Hypothalamus (tissue), 51 donors: ENCODE measurements around the gene CAMK2A.

Experiments
- DNase-seq, 51 donors: peaks; one replicate each; lab custom pipeline; 2025; lab: John Stamatoyannopoulos, UW

CAMK2A gene

DNA sequence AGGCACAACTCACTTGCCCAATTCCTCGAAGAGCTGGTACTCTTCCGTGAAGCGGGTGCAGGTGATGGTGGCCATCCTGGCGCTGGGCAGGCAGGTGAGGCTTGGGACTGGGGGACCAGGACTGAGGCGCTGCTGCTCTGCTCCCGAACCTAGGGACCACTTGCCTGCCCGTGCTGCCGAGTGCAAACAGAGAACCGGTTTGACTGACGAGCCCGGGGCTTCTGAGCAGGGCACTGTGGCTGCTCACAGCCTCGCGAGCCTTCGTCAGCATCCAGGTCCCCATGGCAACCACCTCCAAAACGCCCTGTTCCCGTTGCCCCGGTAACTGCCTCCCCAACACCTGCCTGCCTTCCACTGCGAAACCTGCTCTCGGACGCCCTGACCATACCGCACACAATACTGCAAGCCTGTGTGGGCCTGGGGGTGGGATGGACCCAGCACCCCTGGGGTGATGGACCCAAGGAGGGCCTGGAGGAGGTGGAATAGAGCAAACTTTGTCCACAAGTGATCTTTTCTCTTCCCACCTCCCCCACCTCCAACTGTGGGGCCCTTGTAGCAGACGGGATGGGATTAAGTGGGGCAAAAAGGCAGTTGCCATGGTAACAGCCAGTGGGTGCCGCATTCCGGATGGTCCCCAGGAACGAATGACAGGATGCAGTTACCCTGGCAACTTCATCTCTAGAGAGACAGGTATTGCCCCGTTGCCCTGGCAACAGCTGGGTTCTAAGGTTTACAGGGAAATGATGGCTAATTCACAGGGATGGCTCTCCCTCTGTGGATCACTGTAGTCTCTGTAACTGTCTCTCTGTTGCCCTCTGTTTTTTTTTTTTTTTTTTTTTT lies at the start of gene CAMK2A:
TSS of gene CAMK2A (minus strand) at position 223 of the 840 bp plus-strand sequence. CDS start at position 75, 148 bp downstream.
- peak in 32 of 51 donors; percentile 12 to 92 (median 58) for DNase-seq

DNA sequence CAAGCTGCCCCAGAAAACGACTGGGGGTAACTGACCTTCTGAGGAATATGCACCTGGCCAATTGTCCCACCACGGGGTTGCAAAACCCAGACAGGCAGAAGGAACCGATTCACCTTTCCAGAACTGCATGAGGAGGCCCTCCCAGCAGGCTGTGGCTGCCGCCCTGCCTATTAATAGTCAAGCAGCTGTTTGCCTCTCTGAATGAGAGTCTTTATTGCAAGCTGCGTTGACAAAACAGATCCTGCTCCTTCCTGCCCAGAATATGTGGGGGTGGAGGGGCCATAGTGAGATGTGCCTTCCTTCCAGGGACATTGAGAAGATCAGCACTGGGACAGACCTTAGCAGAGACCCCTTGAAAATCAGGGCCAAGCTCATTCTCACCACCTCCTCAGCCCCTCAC lies 49.6 kb upstream of the CAMK2A start:
- peak in 27 of 51 donors; percentile 12 to 70 (median 38) for DNase-seq

DNA sequence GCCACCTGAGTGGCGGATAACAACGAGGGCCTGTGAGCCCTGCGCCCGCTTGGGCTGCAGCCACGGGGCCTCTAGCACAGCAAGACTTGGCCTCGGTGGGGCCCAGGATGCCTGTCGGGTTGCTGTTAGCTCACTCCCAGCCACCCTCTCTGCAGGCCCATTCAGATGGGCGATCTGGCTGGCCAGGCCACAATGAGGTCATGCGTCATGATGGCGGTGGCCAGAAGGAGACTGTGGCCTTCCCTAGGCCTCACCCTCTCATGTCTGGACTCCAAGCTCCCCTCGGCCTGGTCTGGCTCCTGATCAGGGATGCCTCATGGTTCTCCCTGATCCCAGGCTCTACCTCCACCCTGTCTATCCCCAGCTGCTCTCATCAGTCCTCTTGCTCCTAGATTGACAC lies 49.0 kb upstream of the CAMK2A start:
- peak in 11 of 51 donors; percentile 8 to 52 (median 25) for DNase-seq

DNA sequence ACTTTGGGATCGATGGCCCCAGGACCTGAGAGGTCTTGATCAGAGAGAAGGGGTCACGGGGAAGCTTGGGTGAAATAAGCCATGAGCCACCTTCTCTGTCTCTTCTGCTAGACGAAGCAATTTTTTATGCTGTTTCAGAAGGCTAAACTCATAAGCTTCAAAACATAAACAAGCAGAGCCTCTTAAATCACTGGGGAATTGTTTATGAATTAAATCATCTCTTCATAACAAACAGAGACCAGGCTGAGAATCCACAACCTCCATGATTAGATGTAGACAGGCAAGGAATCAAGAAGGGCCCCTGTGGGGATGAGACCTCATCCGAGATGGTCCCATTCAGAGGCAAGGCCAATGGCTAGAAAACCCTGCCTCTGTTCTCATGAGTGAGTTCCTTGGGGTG lies 46.2 kb upstream of the CAMK2A start:
- DNase-seq = no peak

DNA sequence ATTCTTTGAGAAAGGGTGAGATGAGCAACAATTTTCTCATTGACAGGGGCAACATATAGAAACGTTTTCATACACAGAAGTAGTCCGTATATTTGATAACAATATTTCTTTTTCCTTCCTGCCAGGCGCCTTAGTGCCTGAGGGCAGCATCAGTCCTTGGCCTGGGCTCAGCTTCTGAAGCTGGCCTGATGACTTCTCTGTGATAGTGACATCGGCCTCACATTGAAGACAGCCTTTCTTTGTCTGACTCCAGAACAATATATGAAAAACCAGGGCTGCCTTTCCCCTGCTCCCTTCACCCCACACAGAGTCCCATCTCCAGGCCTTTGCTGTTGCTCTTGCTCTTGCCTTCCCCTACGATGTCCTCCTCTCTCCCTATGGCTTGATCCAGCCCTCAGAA lies 43.8 kb upstream of the CAMK2A start:
- peak in 17 of 51 donors; percentile 18 to 57 (median 27) for DNase-seq

DNA sequence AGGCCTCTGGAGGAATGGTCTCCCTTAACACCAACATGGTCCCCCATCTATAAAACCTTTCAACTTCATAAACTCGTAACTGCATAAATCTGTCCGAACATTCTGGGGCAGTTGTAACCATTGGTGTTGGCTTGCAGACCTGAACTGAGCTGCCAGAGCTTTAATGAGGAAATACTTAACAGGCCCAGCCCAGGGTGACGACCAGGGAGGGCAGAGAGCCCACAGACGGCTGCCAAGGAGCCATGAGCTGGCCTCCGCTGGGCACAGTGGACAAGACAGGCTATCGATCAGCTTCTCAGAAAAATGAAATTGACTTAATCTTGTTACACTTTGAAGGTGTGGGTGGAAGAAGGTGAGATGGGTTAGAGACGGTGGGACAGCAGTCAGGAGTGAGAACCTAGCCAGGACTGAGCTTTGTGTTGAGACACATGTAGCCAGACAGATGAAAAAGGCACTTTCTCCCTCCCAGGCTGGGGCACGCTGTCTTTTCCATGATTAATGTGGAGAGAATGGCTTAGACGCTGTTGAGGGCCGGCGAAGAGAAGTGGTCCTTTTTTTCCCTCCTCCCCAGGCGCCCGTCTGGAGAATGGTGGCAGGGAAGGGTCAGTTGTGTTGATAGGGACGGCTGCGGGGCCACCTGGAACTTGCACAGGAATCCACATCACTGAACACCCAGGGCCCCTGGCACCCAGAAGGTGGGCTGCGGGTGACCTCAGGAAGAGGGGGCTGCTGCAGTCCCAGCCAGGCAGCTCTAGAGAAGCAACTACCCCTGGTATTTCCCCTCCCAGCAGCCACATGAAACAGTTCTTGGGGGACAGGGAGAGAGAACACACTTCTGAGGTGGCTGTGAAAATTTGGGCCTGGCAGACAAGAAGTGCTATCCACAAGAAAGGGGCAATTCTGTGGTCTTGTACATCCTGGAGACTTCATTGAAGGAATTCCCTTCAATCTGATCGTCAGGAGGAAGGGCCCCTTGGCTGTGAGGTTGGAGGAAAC lies 40.6 kb upstream of the CAMK2A start:
- peak in 2 of 51 donors; percentile 10 to 14 for DNase-seq

DNA sequence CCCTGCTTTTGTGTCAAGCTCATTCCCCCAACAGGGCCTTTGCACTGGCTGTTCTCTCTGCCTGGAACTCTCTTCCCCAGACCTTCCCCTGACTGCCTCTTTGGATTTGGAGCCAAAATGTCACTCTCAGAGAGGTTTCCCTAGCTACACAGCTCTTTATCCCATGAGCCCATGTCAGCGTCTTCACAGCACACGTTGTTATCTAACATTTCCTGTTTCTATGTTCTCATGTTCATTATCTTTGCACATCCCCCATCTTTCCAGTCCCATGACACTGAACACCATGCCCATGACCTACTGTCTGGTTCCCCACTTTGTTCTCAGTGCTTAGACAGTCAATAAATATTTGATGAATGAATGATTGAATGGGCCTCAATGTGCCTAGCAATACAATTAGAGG lies 39.5 kb upstream of the CAMK2A start:
- DNase-seq = no peak

DNA sequence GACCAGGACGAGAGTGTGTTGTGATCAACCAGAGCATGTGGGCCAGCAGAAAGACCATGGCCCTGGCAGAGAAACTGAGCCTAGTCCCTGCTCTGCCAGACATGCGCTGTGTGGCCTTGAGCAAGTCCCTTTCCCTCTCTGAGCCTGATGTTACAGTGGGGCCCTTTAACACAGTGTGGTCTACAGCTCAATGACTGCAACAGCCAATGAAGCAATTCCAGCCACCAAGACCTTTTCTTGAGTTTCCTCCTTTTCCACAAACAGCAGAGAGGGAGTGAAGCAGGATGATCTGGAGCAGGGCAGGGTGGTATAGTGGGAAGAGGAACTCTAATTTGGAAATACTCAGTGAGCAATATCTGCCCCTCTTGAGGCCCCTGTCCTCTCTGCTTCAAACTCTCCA lies 38.9 kb upstream of the CAMK2A start:
- DNase-seq = no peak

DNA sequence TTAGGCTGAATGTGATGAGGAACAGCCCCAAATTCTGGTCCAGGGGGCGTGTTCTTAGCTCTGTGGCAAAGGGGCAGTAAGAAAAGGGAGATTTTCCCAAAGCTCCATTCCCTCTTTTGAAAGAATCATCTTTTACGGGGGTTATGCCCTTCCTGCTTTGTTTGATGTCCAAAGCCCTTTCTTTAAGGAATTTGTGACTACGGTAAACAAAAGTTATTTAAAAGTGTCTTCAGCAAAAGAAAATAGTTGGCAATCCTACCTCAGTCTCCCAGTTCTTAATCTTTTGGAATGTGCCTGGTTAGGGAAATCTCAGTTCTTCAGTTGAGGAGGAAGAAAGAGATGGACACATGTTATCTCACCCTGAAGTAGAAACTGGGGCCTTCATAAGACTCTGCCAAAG lies 37.6 kb upstream of the CAMK2A start:
- DNase-seq = no peak

DNA sequence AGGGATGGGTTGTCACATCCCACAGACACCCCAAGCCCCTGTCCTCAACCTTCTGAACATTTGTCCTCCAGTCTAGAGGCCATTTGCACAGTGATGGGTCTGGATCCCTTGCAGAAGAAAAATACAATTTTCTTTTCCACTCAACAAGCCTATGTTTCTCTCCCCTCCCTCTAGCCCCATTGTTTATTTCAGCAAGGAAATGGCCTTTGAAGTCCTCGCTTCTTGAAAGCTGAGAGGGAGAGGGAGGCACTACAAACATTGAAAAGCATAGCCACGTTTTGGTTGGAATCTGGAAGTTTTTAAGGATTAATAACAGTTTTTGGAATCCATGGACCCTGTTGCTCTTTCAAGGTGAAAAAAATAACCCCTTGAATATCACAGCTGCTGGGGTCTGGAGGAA lies 37.1 kb upstream of the CAMK2A start:
- no peak for DNase-seq

DNA sequence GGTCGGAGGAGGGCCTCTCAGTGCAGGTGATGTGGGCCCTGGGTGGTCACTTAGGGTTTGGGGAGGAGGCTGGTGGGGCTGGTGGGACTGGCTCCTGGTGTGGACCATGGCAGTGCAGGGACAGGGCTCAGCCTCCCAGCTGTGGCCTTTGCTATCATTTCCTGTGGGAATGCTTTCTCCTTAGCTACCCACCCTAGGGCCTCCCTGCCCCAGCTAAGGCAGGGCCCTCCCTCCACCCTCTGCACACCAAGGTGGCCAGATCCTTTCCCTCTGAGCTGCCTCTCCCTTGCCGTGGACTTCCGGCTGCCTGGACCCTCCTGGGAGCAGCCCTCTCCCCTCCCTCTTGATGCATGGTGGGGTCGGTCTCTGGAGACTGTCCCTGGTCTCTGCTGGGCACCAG lies 35.9 kb upstream of the CAMK2A start:
- DNase-seq = no peak

DNA sequence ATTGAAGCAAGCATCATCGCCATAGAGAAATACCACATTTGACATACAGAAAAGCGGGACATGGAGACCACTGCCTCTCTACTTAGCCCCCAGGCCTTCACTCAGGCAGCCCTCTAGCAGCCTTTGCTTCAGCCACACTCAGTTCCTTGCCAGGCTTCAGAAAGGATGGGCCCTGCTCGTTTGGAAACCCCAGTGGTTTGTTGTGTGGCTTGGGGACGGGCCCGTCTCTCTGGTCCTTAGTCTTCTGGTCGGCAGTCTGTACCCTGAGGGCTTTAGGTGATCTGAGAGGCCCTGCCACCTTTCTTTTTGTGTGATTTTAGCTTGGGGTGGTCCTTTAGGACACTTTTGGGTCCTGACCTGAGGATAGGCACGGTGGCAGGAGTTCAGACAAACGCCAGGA lies 34.2 kb upstream of the CAMK2A start:
- DNase-seq = no peak

DNA sequence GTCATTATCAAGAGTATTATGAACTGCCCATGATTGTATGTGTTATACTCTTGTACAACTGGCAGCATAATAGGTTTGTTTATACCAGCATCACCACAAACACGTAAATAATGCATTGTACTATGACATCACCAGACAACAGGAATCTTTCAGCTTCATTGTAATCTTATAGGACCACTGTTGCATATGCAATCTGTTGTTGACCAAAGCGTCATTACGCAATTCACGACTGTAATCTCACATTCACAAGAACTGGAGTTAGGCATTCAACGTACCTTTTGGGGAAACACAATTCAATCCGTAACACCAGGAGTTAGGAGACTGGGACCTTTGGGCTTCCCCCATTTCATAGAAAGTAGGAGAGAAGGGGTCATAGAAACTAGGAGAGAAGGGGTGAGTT lies 33.5 kb upstream of the CAMK2A start:
- DNase-seq = no peak

DNA sequence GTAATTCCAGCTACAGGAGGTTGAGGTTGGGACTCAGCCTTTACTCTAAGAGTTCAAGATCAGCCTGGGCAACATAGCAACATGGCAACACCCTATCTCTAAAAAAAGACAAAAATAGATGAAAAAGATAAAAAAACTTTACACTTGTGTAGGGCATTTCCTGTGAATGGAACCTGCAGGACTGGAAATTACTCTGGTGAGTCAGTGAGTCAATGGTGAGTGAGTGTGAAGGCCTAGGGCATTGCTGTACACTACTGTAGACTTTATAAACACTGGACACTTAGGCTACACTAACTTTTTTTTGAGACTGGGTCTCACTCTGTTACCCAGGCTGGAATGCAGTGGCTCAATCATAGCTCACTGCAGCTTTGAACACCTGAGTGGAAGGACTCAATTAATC lies 32.6 kb upstream of the CAMK2A start:
- DNase-seq = no peak

DNA sequence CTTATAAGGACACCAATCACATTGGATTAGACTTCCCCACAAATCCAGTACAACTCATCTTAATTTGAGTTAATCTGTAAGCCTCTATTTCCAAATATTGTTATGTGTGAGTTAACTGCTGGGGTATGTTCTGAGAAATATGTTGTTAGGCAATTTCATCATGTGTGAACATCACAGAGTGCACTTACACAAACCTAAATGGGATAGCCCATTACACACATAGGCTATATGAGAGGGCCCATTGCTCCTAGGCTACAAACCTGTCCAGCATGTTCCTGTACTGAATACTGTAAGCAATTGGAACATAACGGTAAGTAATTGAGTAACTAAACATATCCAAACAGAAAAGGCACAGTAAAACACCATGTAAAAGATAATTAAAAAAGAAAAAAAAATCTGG lies 32.2 kb upstream of the CAMK2A start:
- no peak for DNase-seq

DNA sequence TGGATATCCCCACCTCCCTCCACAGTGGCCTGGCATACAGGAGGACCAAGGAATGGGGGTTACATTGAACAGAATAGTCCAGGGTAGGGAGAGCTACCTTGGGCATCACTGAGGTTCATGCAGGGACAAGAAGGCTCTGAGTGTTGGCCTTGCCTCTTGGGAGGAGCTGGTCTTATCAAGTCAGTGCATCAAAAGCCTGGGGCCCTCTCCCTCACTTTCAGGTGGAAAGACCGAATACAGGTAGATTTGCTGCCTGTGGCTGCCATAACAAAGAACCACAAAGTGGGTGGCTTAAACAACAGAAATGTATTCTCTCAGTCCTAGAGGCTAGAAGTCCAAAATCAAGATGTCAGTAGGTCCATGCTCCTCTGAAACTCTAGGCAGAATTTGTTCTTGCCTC lies 31.6 kb upstream of the CAMK2A start:
- DNase-seq = no peak

DNA sequence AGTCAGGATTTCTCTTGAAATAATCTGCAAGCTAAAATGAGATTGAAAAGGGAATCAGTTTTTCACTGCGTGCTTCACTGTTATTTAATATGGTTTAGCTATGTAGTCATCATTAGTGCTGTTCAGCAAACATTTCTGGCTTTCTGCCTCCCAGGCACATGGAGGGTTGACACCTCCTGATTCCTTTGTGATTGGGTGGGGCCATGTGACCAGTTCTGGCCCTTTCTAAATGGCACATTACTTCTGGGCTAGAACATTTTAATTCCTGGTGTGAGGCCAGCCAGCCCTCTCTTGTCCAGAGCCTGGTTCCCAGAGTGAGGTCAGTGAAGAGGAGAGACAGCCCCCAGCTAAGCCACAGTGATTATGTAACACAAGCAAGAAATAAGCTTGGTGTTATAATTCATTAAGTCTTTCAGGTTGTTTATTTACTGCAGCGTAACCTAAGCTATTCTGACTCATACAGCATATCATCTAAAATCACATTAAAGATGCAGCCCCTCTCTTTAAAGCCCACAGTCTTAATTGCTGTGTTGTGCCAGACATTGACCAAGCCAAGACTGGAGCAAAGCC lies 30.6 kb upstream of the CAMK2A start:
- peak in 40 of 51 donors; percentile 19 to 85 (median 64) for DNase-seq

DNA sequence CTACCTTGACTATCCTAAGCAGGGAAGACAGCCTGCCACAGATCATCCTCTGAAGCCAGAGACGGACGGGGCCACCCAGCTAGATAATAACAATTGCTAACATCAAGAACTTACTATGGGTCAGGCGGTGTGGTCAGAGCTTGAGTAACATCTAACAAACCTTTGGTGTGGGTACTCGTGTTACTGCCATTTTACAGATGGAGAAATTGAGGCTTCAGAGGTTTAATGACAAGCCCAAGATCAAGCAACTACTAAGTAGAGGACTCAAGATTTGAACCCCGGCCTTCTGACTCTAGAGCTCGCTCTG lies 29.9 kb upstream of the CAMK2A start:
- no peak for DNase-seq

DNA sequence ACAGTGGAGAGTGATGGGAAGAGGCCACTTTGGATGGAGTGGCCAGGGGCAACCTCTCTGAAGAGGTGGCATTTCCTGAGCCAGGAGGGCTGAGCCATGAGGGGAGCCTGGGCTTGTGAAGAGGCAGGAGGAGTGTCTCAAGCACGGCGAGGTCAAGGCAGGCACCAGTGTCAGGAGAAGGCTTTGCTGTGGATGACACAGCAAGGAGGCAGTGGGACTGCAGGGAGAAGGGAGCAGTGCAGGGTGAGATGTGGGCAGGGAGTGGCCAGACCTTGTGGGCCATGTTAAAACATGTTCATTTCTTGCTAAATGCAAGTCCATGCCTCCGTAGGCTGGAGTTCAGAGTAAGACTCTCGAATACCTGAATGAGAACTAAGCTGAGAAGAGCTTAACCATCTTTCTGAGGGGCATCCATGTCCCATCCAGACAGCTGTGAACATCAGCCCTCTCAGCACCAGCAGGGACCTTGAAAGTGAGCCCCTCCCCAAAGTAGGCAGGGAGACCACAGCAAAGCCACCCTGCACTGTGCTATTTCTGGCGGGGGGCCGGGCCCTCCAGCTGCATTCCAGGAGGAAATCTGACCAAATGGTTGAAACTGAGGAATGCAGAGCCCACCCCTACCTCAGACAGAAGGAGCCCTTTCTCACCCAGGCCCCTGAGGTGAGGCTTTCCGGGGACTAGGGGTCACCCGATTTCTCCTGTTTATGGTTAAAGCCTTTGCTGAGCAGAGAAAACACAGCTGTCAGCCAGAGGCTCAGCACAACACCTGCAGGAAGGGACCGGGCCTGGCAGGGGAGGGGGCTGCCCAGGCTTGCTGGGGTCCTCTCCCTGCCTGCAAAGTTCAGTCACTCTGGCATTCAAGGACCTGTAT lies 29.3 kb upstream of the CAMK2A start:
- no peak for DNase-seq
